Activated naive CD4-positive, alpha-beta T cell treated with anti-CD3 and anti-CD28 coated beads, Interleukin-2, amount 50 U/mL, for 24 hours (primary cell): ENCODE data around the gene RANBP3.
A peak's percentile ranks its signal among the peaks of the same experiment; 100 is the strongest.

ENCODE experiments used
- H3K27ac Mint-ChIP-seq: one replicate; pipeline ENCODE4 v1.8.0; 2021; ENCODE audit warnings: mild to moderate bottlenecking, mixed read lengths
- H3K27me3 Mint-ChIP-seq: one replicate; pipeline ENCODE4 v1.8.0; 2021; ENCODE audit warnings: mixed read lengths
- H3K36me3 Mint-ChIP-seq: one replicate; pipeline ENCODE4 v1.8.0; 2021; ENCODE audit warnings: mixed read lengths
- H3K4me1 Mint-ChIP-seq: one replicate; pipeline ENCODE4 v1.8.0; 2021; ENCODE audit warnings: mixed read lengths
- H3K4me3 Mint-ChIP-seq: one replicate; pipeline ENCODE4 v1.8.0; 2021; ENCODE audit warnings: mild to moderate bottlenecking, mixed read lengths
- H3K9me3 Mint-ChIP-seq: one replicate; pipeline ENCODE4 v1.8.0; 2021; ENCODE audit warnings: mixed read lengths

Gene RANBP3

DNA sequence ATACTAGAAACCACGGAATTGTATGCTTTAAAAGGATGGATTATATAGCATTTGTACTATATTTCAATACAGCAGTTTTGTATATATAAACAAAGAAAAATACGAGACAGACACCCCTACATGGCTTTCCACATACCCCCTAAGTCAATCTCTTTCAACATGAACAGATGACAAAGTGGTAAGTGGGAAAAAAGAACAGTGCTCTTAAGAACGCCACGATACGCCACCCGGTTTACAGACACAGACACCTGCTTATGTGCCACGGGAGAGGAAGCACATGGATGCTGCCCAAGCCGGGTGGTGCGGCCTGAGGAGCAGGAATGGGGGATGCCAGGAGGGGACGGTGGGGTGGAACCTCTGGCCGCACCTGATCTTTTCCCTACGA, 55.8 kb downstream of the RANBP3 start:
- H3K36me3 Mint-ChIP-seq, result peaks cover 2% of the 10 kb centered on the region
- H3K27ac Mint-ChIP-seq, result no peak overlapping the region
- no peaks in the 10 kb centered on the region for H3K27me3 Mint-ChIP-seq
- no peaks in the 10 kb centered on the region for H3K9me3 Mint-ChIP-seq
- H3K4me1 Mint-ChIP-seq, result no peaks in the 10 kb centered on the region
- no peak overlapping the region for H3K4me3 Mint-ChIP-seq

DNA sequence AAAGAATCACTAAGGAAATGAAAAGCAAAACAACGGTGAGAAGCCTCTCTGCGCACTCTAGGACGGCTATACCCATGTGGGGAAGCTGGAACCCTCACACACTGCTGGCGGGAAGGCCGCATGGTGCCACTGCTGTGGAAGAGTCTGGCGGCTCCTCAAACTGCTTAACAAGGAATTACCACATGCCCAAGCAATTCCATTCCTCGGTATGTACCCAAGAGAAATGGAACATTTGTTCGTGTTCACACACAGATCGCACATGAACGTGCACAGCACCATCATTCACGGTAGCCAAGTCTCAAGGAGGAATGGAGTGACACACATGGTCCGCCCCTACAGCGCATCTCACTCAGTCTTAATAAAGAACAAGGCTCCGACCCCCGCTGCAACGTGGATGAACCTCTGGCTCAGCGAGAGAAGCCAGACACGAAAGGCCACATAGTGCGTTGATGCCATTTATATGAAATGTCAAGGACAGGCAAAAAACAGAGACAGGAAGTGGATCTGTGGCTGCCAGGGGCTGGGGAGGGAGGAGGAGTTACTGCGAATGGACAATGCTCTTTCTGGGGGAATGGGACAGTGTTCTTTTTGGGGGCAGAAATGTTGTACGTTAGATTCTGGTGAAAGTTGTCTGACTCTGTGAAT, 56.3 kb downstream of the RANBP3 start:
- peaks cover 2% of the 10 kb centered on the region for H3K36me3 Mint-ChIP-seq
- H3K27me3 Mint-ChIP-seq, result no peaks in the 10 kb centered on the region
- H3K4me3 Mint-ChIP-seq, result no peak overlapping the region
- no peak overlapping the region for H3K27ac Mint-ChIP-seq
- H3K9me3 Mint-ChIP-seq, result no peaks in the 10 kb centered on the region
- H3K4me1 Mint-ChIP-seq, result no peaks in the 10 kb centered on the region

GRCh38 chr19:5918463-5919079, 59.4 kb downstream of the RANBP3 start:
- H3K9me3 Mint-ChIP-seq, result no peaks in the 10 kb centered on the region
- no peaks in the 10 kb centered on the region for H3K36me3 Mint-ChIP-seq
- no peaks in the 10 kb centered on the region for H3K27me3 Mint-ChIP-seq
- no peak overlapping the region for H3K4me3 Mint-ChIP-seq
- H3K27ac Mint-ChIP-seq, result peak overlapping the region; percentile 30
- no peaks in the 10 kb centered on the region for H3K4me1 Mint-ChIP-seq

GRCh38 chr19:5917431-5918107, 60.4 kb downstream of the RANBP3 start:
- H3K27ac Mint-ChIP-seq, result no peak overlapping the region
- no peaks in the 10 kb centered on the region for H3K9me3 Mint-ChIP-seq
- no peaks in the 10 kb centered on the region for H3K36me3 Mint-ChIP-seq
- no peaks in the 10 kb centered on the region for H3K27me3 Mint-ChIP-seq
- no peaks in the 10 kb centered on the region for H3K4me1 Mint-ChIP-seq
- no peak overlapping the region for H3K4me3 Mint-ChIP-seq

DNA sequence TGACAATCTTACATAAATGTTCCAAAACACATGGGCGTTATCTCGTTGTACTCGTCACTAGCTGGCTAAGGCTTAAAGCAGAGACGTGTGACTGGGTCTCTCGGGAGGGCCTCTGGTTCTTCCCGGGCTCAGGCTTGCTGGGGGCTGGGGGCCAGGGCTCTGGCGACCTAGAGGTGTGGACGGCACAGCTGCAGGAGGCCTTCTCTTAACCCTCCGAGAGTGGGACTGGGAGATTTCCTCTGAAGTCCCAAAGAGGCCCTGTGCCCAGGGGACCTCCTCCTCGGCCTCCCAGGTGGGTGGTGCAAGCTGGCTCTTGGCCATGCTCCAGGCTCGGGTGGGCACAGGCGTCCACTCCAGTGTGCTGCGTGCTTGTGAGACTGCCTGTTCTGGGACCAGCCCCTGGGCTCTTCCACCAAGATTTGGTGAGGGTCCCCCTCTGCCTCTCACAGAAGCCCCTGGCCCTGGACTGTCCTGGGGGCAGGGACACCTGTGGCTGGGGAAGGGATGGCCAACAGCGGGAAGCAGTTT, 61.7 kb downstream of the RANBP3 start:
- H3K36me3 Mint-ChIP-seq, result no peaks in the 10 kb centered on the region
- H3K27me3 Mint-ChIP-seq, result no peaks in the 10 kb centered on the region
- no peak overlapping the region for H3K4me3 Mint-ChIP-seq
- H3K9me3 Mint-ChIP-seq, result no peaks in the 10 kb centered on the region
- no peaks in the 10 kb centered on the region for H3K4me1 Mint-ChIP-seq
- H3K27ac Mint-ChIP-seq, result no peak overlapping the region

DNA sequence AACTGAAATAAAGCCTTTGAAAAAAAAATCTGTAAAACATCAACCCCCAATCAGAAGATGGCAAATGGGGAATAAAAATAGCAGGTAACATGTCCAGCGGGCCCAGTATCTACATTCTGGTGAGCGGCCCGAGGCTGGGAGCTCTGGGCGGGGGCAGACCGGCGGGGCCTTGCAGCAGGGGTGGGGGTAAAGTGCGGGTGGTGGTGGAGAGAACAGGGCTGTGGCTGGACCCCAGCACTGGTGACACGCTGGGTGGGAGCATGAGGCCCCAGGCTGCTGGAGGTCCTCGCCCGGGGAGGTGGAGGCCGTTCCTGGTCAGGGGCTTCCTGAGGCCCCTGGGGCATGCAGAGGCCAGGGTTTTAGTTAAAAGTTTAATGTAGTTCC, 62.2 kb downstream of the RANBP3 start:
- no peaks in the 10 kb centered on the region for H3K27me3 Mint-ChIP-seq
- H3K4me3 Mint-ChIP-seq, result no peak overlapping the region
- H3K9me3 Mint-ChIP-seq, result no peaks in the 10 kb centered on the region
- no peak overlapping the region for H3K27ac Mint-ChIP-seq
- no peaks in the 10 kb centered on the region for H3K36me3 Mint-ChIP-seq
- H3K4me1 Mint-ChIP-seq, result no peaks in the 10 kb centered on the region

GRCh38 chr19:5914946-5915781, 62.8 kb downstream of the RANBP3 start:
- H3K27me3 Mint-ChIP-seq, result no peaks in the 10 kb centered on the region
- no peak overlapping the region for H3K4me3 Mint-ChIP-seq
- H3K9me3 Mint-ChIP-seq, result no peaks in the 10 kb centered on the region
- H3K36me3 Mint-ChIP-seq, result no peaks in the 10 kb centered on the region
- no peak overlapping the region for H3K27ac Mint-ChIP-seq
- no peaks in the 10 kb centered on the region for H3K4me1 Mint-ChIP-seq

DNA sequence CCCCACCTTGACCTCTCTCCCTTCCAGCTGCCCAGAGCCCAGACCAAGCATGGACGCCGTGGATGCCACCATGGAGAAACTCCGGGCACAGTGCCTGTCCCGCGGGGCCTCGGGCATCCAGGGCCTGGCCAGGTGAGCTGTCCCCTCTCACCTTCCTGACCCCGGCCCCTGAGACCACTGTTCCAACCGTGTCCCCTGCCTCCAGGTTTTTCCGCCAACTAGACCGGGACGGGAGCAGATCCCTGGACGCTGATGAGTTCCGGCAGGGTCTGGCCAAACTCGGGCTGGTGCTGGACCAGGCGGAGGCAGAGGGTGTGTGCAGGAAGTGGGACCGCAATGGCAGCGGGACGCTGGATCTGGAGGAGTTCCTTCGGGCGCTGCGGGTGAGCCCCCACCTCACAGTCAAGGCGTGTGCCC, 63.6 kb downstream of the RANBP3 start:
- Mint-ChIP-seq H3K9me3 (no peaks in the 10 kb centered on the region), H3K36me3 (no peaks in the 10 kb centered on the region), H3K4me3 (no peak overlapping the region), H3K27ac (no peak overlapping the region), H3K27me3 (no peaks in the 10 kb centered on the region), H3K4me1 (no peaks in the 10 kb centered on the region)

DNA sequence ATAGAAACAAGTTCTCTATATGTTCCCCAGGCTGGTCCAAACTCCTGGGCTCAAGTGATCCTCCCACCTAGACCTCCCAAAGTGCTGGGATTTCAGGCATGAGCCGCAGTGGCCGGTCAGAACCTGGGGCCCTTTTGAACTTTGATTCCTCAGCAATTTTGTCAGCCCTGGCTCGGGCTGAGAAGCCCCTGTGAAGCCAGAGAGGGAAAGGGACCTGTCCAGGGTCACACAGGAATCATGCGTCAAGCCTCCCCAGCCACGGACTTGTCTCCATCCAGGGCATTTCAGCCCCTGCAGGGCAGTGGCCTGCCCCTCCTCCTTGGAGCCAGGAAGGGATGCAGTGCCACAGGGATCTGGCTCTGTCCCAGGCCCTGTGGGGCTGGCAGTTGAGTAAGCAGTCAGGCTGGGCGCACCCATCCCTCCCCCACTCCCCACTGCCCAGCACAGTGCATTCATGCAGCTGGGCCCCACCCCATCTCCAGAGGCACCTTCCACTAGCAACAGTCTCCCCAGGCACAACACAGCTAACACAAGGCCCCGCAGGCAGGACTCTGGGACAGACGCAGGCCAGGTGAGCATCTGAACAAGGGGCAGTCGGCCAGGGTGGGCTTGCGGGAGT, 64.1 kb downstream of the RANBP3 start, which contains the start of gene CAPS:
Gene CAPS, plus strand, starts transcription at position 516 of the 619 bp plus-strand sequence. CDS start 153 bp downstream, outside the sequence.
- no peak within 1 kb of the TSS for H3K4me3 Mint-ChIP-seq
- H3K27ac Mint-ChIP-seq, result no peak within 1 kb of the TSS
- no peaks in the 10 kb centered on the region for H3K36me3 Mint-ChIP-seq
- H3K9me3 Mint-ChIP-seq, result no peaks in the 10 kb centered on the region
- H3K27me3 Mint-ChIP-seq, result no peaks in the 10 kb centered on the region
- no peaks in the 10 kb centered on the region for H3K4me1 Mint-ChIP-seq

DNA sequence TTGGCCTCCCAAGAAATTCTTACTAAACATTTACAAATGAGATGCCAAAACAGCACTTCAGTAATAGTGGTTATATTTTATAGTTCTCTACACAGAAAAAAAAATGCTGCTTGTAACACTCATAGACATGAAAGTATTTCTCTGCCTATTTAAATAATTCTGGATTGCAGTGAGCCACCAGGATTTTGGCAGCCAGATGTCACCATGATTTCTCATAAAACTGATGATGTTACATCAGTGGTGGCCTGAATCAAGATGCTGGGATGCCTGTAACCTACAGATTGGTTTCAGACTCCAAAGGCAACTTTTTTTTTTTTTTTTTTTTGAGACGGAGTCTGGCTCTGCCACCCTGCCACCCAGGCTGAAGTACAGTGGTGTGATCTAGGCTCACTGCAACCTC, 66.6 kb downstream of the RANBP3 start:
- peaks cover 14% of the 10 kb centered on the region for H3K4me1 Mint-ChIP-seq

GRCh38 chr19:5910638-5910907, 67.4 kb downstream of the RANBP3 start:
- Mint-ChIP-seq H3K4me3 (no peak overlapping the region), H3K9me3 (no peaks in the 10 kb centered on the region), H3K27ac (no peak overlapping the region), H3K27me3 (no peaks in the 10 kb centered on the region), H3K4me1 (peaks cover 20% of the 10 kb centered on the region), H3K36me3 (peaks cover 2% of the 10 kb centered on the region)

More for the DNA sequence above, 66.6 kb downstream of the RANBP3 start:
- Mint-ChIP-seq H3K27ac (no peak overlapping the region), H3K27me3 (no peaks in the 10 kb centered on the region), H3K4me3 (no peak overlapping the region), H3K36me3 (peaks cover 1% of the 10 kb centered on the region), H3K9me3 (no peaks in the 10 kb centered on the region)

- Mint-ChIP-seq H3K27me3 (no peaks in the 10 kb centered on the region), H3K4me1 (peaks cover 20% of the 10 kb centered on the region), H3K36me3 (peaks cover 2% of the 10 kb centered on the region), H3K4me3 (no peak overlapping the region), H3K9me3 (no peaks in the 10 kb centered on the region), H3K27ac (no peak overlapping the region)
Observed at GRCh38 chr19:5908773-5909442, 69.0 kb downstream of the RANBP3 start.

GRCh38 chr19:5907241-5907640, 70.7 kb downstream of the RANBP3 start:
- peaks cover 2% of the 10 kb centered on the region for H3K36me3 Mint-ChIP-seq
- H3K4me3 Mint-ChIP-seq, result peak overlapping the region; percentile 75
- H3K4me1 Mint-ChIP-seq, result peaks cover 25% of the 10 kb centered on the region
- no peaks in the 10 kb centered on the region for H3K27me3 Mint-ChIP-seq
- no peaks in the 10 kb centered on the region for H3K9me3 Mint-ChIP-seq
- peak overlapping the region; percentile 73 for H3K27ac Mint-ChIP-seq

DNA sequence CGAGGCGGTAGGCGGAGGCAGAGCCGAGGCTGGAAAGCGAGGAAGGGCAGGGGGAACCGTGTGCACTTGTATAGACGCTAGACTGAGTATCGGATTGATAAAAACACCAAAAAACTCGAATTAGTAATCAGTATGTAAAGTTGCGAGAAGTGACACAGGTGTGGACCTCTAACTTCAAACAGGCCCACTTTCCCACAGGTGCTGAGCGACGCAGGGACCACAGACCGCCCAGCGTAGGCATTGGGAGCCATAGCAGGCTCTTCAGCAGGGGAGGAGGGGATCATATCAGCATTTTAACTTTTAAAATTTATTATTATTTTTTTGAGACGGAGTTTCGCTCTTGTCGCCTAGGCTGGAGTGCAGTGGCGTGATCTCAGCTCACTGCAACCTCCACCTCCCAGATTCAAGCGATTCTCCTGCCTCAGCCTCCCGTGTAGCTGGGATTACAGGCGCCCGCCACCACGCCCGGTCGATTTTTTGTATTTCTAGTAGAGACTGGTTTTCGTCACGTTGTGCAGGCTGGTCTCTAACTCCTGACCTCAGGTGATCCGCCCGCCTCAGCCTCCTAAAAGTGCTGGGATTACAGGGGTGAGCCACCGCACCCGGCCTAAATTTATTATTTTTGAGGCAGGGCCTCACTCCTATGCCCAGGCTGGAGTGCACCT, 72.7 kb downstream of the RANBP3 start:
- no peaks in the 10 kb centered on the region for H3K9me3 Mint-ChIP-seq
- H3K36me3 Mint-ChIP-seq, result peaks cover 5% of the 10 kb centered on the region
- no peaks in the 10 kb centered on the region for H3K27me3 Mint-ChIP-seq
- H3K4me1 Mint-ChIP-seq, result peaks cover 36% of the 10 kb centered on the region
- H3K4me3 Mint-ChIP-seq, result peak overlapping the region; percentile 98
- H3K27ac Mint-ChIP-seq, result no peak overlapping the region
